GM19372 (cell line): ENCODE data around the gene GPA33.
"Not testable (repeated sequence)": the region's sequence is repeated elsewhere in the genome, so short reads cannot be mapped to it uniquely, and the experiment has no call there.

Source experiments
- ATAC-seq: cut with Tn5 transposase; IDR thresholded peaks from one replicate; pipeline ENCODE4 v1.9.1; 2021; ENCODE audit warnings: mild to moderate bottlenecking, low read depth, moderate library complexity; ENCODE audit not compliant: unreplicated experiment

GPA33 gene

DNA sequence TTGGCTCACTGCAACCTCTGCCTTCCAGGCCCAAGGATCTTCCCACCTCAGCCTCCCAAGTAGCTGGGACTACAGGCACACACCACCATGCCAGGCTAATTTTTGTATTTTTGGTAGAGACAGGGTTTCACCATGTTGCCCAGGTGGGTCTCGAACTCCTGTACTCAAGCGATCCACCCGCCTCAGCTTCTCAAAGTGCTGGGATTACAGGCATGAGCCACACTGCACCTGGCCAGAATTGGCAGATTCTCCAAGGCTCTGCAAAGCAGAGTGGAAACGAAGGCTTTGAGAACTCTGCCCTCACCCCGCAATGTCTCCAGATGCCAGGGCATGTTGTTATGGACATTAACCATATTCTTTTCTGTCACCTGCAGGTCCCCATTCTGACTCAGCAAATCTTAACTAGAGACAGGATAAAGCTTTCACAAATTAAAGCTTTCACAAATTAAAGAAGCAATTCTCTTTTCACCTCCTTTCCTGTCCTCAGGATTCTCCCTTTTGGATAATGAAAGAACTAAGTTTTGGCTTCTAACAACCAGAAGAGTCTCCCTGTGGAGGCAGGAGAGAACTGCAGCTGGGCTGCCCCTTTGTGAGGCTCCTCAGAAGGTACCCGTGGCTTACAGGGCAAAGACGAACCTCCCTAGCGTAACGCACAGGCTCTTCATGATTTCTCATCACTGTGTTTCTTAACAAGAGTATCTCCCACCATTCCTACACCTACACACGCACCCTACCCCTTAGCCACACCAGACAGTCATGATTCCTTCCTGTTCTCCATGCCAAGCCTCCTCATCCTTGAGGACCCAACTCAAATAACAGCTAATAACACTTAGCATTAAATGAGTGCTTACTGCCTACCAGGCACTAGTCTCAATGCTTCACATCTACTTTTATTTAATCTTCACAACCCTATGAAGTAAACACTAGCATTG, 29.8 kb downstream of the GPA33 start:
- no peak for ATAC-seq

DNA sequence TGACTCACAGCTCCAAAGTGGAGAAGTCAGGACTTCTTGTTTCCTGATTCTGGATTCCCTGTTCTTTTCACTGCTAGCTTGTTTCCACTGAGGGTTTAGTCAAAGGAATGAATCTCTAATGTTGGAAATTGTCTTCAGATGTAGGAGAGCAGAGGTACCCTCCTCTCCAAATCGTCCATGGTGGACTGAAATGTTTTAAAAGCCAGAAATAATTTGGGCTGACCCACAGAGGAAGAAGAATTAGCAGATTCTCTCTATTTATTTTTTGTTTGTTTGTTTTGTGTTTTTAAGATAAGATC, 30.4 kb downstream of the GPA33 start:
- ATAC-seq: no peak

DNA sequence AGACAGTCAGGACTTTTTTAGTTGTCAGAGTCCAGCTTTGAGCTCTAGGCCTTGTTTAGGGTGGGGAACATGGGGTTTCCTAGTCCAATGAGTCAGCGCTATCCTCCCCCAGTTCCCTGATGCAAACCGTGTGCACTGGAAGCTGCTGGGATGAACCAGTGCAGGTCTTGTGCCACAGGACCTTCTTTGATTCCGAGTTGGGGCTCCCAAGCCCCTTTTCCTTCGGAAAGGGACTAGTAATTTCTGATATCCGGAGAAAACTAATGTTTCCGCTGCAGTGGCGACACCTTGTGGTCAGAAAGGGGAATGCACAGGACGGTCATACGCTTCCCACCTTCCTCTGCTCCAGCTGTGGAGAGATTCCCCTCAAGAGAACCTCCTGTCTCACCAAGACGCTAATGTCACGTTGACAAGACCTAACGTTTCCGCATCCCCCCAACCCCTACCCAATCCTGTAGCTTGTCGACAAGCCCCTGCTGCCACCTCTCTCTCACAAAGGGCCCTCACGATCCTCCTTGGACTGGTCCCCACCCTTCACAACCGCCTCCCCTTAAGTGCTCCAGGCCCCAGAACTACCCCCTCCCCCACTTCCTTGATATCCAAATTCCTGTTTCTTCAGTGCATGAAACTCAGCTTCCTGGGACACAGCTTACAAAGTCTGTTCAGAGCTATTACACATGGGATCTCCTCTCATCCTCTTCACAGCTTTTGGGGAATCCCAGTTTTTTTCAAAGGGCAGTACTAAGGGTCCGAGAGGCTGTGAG, 30.9 kb downstream of the GPA33 start:
- peak; percentile 46 for ATAC-seq

DNA sequence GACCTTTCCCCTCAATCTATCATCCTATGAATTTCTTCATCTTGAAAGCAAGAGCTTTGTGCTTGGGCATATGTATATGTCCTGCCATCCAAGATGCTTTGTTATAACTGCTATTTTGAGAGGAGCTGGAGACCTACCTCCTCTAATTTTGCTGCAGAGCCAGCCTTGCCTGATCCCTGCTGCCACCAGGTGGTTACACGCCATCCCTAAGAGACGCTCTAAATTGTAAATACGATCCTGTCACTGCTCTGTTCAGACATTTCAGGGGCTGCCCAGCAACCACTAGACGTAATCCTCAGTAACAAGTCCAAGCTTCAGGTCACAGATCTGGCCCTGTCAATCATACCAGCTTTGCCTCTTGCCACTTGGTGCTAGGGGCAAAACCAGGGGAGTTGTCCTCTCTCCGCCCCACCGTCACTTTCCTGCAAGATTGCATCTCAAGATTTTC, 32.9 kb downstream of the GPA33 start:
- ATAC-seq: no peak

DNA sequence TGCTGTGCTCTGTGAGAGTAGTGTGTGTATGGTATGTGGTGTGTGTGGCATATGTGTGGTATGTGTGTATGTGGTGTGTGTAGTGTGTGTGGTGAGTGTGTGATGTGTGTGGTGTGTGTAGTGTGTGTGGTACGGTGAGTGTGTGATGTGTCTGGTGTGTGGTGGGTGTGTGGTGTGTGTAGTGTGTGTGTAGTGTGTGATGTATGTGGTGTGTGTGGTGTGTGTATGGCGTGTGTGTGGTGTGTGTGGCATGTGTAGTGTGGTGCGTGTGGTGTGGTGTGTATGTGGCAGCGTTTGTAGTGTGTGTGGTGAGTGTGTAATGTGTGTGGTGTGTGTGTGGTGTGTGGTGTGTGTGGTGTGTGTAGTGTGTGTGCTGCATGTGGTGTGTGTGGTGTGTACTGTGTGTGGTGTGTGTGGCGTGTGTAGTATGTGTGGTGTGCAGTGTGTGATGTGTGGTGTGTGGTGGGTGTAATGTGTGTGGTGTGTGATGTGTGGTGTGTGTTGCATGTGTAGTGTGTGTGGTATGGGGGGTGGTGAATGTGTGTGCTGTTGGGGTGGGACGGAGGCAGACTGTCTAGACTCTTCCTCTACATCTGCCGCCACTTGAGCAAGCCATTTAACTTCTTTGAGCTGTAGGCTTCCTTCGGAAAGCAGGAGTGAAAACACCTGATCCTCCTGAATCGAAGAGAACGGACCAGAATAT, 33.5 kb downstream of the GPA33 start:
- ATAC-seq: no peak

DNA sequence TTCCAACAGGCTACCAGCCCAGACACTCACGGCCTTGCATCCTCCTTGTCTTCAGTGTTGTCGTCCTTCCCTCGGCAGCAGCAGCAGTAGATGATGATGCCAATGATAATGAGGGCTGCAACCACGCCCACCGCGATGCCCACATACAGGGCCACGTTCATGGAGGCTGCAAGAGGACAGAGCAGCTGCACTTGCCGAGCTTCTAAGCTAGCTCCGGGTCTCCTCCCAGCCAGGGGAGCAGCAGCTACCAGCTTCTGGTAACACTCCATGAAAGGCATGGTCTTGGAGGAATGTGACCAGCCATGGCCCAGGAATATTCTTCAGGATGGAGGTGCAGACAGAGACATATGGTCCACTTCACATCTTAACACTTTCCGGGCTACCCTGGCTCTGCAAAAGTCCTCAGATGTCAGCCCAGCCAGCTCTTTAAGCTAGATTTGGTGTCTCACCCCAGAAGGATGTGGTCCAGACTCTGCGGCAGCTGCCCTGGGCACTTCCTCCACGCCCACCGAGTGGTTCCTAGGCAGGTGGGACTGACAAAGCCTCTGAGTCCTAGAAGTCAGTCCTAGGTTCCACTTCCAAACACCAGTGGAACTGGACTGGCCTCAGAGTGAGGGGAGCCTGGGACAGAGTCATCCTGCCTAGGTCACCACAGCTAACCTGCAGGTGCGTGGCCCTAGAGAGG, 35.1 kb downstream of the GPA33 start:
- no peak for ATAC-seq

DNA sequence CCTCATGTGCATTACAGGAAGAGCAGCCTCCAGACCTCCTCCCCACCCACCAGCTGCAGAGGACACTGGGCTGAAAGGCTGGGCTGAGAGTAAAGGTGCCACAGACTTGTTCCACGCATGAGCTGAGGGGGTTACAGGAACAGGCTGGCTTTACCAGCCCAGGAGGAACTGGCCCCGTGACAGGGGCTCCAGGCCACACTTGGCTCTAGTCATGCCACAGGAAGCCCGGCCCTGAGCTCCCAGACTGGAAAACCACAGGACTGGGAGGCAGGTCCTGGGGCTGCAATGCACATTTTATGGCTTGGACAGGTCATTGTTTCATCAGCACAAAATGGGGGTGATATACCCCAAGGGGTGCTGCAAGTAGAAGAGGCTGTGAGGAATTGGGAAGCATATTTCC, 35.6 kb downstream of the GPA33 start:
- ATAC-seq: no peak

DNA sequence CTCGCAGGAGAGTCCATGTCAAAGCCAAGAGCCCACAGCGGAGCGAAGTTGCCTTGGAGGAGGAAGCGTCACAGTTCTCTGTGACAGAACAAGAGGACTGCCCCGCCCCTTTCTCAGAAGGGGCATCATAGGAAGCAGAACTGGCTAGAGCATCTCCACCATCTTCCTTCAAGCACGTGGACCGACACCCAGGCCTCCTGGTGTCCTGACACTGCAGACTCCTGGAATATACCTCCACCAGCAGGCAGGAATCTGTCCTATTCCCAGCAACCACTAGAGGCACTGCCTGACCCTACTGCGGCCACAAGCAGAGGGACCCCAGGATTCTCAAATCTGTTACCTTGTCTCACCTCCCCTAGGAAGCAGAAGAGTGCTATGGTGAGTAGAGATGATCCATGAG, 37.8 kb downstream of the GPA33 start:
- ATAC-seq: no peak

DNA sequence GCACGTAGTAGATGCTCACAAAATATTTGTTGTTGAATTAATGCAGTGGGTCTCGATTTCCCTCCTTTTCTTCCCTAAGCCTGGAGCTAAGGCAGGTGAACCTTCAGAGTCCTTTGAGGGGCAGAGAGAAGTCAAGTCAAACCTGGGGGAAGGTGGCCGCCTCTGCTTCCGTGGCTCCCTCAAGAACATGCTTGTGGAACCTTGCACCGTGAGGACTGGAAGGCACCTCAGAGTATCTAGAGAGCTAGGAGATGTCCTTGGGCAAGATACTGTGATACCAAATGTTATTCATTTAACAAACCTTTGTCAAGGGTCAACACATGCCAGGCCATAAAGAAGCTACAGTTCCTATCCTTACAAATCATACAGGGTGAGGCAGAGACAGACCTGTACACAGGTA, 38.3 kb downstream of the GPA33 start:
- ATAC-seq: no peak

DNA sequence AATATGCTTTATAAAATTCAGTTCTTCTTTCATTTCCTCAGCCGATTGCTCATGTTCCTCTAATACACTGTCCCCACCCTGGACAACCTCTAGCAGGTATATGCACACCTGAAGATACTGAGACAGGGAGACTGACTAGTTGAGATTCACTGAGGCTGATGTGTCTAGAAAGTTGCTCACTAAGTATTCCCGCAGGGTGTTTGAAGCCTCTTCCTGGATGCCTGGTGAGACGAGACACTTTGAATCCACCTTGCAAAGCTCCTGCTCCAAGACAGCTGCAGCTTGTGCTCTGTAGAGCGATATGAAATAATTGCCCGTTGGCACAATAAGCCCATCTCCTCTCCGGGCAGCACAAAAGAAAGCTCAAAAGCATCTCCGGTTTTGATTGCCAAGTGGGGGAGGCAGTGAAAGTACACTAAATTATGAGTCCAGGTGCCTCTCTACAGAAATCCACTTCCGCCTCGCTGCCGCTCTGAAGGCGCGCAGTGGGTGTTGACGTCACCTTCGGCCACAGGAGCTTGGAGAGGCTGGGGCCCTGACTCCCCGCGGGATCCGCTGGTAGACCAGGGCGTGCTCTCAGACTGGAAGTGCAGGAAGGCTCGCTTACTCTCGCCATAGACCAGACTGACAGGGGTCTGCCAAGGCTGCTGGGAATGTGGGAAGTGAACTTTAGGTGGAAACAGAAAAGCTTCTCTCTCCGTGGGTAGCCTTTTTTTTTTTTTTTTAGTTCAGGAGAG, 46.3 kb downstream of the GPA33 start:
- ATAC-seq: peak; percentile 99

DNA sequence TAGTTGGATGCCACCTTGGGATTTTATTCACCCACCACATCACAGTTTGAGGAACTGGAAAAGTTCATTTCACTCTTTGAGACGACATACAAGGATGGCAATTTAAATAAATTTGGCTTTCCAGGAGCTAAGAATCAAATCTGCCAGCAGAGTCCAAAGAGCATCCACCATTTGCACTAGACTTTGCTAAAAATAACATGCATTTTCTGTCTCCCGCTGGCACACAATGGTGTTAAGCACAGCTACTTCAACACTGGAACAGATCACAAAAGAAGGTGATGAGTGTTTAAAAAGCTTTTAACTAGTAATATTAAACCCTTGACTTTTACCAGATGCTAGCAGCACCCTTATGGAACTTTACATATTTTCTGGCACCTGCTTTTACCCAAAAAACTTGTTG, 56.5 kb downstream of the GPA33 start:
- ATAC-seq: no peak

DNA sequence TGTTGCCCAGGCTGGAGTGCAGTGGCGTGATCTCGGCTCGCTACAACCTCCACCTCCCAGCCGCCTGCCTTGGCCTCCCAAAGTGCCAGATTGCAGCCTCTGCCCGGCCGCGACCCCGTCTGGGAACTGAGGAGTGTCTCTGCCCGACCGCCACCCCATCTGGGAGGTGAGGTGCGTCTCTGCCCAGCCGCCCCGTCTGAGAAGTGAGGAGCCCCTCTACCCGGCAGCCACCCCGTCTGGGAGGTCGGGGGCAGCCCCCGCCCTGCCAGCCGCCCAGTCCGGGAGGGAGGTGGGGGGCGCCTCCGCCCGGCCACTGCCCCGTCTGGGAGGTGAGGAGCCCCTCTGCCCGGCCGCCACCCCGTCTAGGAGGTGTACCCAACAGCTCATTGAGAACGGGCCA, 60.6 kb downstream of the GPA33 start:
- not testable (repeated sequence) for ATAC-seq

DNA sequence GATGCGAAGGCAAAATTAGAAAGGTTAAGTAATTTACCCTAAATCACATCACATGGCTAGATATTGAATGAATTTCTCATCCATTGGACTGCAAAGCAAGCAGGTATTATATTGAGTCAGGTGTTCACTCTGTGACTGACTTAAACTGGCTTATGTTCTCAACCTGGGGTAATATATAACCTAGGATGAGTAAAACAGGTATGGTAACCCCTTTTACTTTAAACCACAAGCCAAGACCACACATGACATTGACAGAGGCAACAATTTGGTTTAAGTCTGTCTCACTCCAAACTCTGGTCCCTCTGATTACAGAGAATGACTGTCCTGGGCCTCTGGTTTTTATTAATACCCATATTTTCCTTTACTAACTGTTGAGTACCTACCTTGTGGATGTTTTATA, 67.8 kb downstream of the GPA33 start:
- ATAC-seq: no peak

DNA sequence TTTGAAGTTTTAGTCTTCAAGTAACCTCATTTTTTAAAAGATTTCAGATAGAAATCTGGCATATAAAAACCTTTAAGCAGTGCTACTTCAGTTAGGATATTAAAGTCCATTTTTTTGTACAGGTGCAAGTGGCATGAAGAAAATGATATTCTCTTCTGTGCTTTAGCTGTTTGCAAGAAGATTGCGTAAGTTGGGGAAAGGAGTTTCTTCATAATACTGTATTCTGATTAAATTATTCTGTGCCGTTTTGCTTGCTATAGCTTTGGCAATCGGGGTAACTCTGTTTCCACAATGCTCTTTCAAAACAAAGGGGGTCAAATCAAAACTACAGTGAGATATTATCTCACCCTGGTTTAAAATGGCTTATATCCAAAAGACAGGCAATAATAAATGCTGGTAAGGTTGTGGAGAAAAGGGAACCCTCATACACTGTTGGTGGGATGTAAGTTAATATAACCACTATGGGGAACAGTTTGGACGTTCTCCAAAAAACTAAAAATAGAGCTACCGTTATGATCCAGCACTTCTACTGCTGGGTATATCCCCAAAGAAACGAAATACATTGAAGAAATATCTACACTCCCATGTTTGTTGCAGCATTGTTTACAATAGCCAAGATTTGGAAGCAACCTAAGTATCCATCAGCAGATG, 74.0 kb downstream of the GPA33 start:
- ATAC-seq: no peak

DNA sequence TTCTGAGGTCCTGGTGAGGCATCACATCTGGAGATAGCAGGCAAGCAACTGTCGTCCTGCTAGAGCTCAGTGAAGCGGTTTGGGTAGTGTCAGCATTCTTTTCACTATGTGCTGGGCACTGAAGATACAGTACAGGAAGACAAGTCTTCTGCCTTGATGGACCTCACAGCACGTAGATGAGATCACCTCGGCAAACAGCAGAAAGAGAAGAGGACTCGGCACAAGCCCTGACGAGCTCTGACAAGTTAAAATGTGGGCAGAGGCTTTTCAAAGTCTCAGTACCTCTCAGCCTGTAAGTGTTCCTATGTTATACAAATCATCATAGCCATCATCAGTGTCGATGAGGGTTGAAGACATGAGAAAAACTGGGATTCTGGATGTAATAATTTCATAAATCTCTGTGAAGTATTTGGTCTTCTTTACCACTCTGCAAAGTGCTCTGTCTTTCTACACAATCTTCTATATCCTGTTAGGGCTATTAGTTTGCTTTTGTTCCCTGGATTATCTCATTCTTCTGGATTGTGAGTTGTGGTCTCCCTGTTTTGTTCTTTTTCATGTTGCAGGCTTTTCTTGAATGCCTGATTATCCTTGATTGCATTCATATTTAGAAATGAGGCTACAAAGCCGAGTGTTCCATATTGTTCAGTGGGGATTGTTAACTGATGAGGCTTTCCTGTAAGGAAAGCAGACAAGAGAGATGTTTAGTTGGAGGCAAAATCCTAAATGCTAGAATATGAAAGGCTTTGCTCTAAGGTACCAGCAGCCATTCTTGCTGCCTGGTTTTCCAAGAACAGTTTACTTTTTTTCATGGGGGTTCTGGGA, 76.9 kb downstream of the GPA33 start:
- ATAC-seq: no peak

DNA sequence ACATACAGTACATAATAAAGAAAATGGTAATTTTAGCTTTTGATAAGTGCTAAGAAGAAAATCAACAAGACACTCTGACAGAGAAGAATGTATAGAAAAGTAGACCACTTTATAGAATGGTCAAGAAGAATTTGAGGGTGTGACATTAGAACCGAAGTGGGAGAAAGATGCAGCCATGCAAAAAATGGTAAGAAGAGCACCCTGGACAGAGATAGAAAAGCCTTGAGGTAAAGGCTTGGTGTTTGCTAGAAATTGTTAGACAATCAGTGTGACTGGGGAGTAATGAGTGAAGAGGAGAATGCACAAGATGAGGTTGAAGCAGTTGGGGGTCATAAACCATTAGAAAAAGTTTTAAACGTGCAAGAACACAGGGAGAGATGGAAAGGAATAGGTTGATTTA, 77.6 kb downstream of the GPA33 start:
- ATAC-seq: no peak

DNA sequence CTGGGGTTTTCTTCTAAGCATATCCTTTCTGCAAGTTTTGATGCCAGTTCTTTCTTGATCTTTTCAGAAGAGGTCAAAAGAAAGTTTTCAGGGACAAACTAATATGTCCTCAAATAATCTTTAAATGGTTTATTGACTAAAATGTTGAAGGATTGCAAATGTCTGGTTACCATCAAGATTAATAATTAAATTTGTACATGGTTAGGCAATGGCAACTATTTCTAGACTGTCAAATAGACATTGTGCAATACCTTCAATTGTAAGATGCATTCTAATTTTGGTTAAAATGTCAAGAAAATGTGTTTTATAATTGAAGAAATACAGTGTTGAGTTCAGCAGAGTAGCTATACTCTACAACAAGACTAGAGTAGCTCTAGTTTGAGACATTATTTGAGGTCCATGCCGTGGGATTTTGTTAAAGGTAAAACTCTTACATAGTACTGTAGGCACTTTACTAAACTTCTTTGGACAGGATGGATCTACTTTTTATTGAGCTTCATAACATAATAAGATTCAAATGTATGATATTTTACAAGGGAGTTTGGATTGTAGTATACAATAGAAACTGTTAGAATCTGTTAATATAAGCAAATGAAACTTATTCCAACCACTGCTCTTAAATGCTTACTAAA, 78.5 kb downstream of the GPA33 start:
- ATAC-seq: no peak

DNA sequence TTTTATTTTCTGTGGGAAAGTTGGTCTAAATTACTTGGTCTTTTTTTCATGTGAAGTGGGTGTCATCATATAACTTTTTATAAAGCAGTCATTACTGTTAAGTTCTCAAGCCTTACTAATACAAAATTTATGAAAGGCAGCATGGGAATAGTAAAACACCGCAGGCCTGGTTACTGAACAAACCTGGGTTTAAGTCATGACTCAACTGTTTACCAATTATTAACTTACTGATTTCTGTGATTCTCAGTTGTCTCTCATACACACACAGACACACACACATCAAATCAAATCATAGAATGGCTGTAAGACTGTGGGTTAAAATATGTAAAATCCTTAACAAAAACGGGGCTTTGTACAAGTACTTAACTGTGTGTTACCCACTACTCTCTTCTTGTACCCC, 86.5 kb downstream of the GPA33 start:
- ATAC-seq: no peak
